ENCODE measurements around the gene CXCL9.

GRCh38 chr4:75976177-75976576, 31.1 kb downstream of the CXCL9 start:
- no peak for TF ChIP-seq CTCF (IDR thresholded peaks at IDR 0.05)
- no peak for TF ChIP-seq POLR2A (IDR thresholded peaks at IDR 0.05)
